ENCODE data around the gene CLSTN1. TPM values are rescaled to one million over a fixed set of nuclear protein-coding genes. Genes with fewer than 3 reads are reported as not detected.

CLSTN1 gene
- total and polyA plus RNA-seq, 2 of the 13 experiments (the other 11 are each of a cell fraction or from before 2014, with no cell fraction given): 19.7 to 29.8 TPM

DNA sequence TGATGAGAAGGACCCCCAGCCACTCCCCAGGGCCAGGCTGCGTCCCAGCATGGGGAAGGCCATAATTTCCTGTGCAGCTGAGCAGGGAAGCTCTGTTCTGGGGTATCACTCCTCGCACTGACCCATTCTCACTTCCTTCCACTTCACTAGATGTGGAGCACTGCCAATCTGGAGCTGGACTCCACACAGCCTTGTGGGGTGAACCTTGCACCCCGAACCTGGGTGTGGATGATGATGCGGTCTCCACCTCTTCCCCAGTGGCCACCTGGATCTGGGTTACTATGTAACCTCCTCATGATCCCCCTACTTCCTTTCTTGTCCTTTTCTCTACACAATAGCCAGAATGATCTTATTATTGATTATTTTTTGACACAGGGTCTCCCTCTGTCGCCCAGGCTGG lies 49.6 kb upstream of the CLSTN1 start (continued):
- no peak for TF ChIP-seq ZFAT (CRISPR knock-in tag; conservative IDR thresholded peaks at IDR 0.05)
- TF ChIP-seq, protein P1, sequence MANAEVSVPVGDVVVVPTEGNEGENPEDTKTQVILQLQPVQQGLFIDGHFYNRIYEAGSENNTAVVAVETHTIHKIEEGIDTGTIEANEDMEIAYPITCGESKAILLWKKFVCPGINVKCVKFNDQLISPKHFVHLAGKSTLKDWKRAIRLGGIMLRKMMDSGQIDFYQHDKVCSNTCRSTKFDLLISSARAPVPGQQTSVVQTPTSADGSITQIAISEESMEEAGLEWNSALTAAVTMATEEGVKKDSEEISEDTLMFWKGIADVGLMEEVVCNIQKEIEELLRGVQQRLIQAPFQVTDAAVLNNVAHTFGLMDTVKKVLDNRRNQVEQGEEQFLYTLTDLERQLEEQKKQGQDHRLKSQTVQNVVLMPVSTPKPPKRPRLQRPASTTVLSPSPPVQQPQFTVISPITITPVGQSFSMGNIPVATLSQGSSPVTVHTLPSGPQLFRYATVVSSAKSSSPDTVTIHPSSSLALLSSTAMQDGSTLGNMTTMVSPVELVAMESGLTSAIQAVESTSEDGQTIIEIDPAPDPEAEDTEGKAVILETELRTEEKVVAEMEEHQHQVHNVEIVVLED (CRISPR knock-in tag; IDR thresholded peaks at IDR 0.05; ENCODE audit: borderline replicate concordance): no peak
- no peak for TF ChIP-seq ZNF605 (CRISPR knock-in tag; IDR thresholded peaks at IDR 0.05)
- no peak for TF ChIP-seq ZNF746 (CRISPR knock-in tag; IDR thresholded peaks at IDR 0.05)

- FAIRE-seq: no peak
- WGBS (ENCODE audit: low lambda C conversion rate): 78% methylated on average over 5 of the region's 11 CpGs
- H3K9me3 ChIP-seq (ENCODE audit: low read length): no peaks in the 10 kb centered on the region
- H3K9ac ChIP-seq (ENCODE audit: insufficient read depth, low read depth, low read length): no peak overlapping the region
- no peak overlapping the region for H3K4me3 ChIP-seq (replicated peaks in 1 of 3; ENCODE audit: insufficient read depth in 1 of 3, low read depth in 2 of 3, low read length in 3 of 3)
- intact Hi-C loops (cut with micrococcal nuclease; ENCODE audit: unreplicated experiment) (no loop called here), in situ Hi-C loops (cut with HindIII; ENCODE audit: extremely low pct_ligation_motif_present, low pct_unique_long_range_greater_than_20kb) (loop anchor here (5.0 to 10.0 kb wide), 2 partner anchors 70 to 162 kb away; partner anchors contain the start of genes LZIC, NMNAT1 and UBE4B)
- no peaks in the 10 kb centered on the region for H3K79me2 ChIP-seq (ENCODE audit: insufficient read depth, low read length)
- H3K4me1 ChIP-seq (ENCODE audit: insufficient read depth, low read length): peaks cover 57% of the 10 kb centered on the region
- no peak overlapping the region for H2AFZ ChIP-seq (ENCODE audit: low read length)
- BruUV-seq (replicated peaks): no TSS peak
- H3K4me2 ChIP-seq (ENCODE audit: low read depth, low read length): no peak overlapping the region
- H3K27me3 ChIP-seq (ENCODE audit: control insufficient read depth in 1 of 2, insufficient read depth in 2 of 2, low read length in 2 of 2): no peaks in the 10 kb centered on the region
- no peak overlapping the region for H3K27ac ChIP-seq (ENCODE audit: extremely low read length, insufficient read depth, low read length)
- no peak for ATAC-seq
- H3K36me3 ChIP-seq (replicated peaks in 1 of 2; ENCODE audit: control insufficient read depth in 1 of 2, insufficient read depth in 2 of 2, low read length in 2 of 2): peaks cover 11 to 16% of the 10 kb centered on the region in 2 experiments; a peak in 3 of 5 replicates
- ChIA-PET CTCF (ENCODE audit: low intra/inter-chr PET ratio, low total read pairs) (no interaction called here), POLR2A (interaction anchor here (1.3 to 1.9 kb wide), 2 partner anchors 42 to 71 kb away, joined by 3 to 7 read pairs; partner anchors contain the start of genes LZIC and NMNAT1)
- H4K20me1 ChIP-seq (ENCODE audit: insufficient read depth, low read length): no peaks in the 10 kb centered on the region
- no peak for DNase-seq (ENCODE audit: low spot score)
- TF ChIP-seq BCLAF1 (IDR thresholded peaks at IDR 0.05): no peak
- TF ChIP-seq, protein P2, sequence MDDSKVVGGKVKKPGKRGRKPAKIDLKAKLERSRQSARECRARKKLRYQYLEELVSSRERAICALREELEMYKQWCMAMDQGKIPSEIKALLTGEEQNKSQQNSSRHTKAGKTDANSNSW (CRISPR knock-in tag; IDR thresholded peaks at IDR 0.05; ENCODE audit: borderline replicate concordance): no peak
- no peak for TF ChIP-seq ZBTB37 (CRISPR knock-in tag; IDR thresholded peaks at IDR 0.05)
- TF ChIP-seq SNAPC5 (CRISPR knock-in tag; IDR thresholded peaks at IDR 0.05; ENCODE audit: borderline replicate concordance): no peak
- no peak for TF ChIP-seq HDAC1 (CRISPR knock-in tag; IDR thresholded peaks at IDR 0.05)
- TF ChIP-seq PHF21A (CRISPR knock-in tag; IDR thresholded peaks at IDR 0.05): no peak
- no peak for TF ChIP-seq ZNF225 (CRISPR knock-in tag; IDR thresholded peaks at IDR 0.05)
- TF ChIP-seq ZKSCAN8 (CRISPR knock-in tag; IDR thresholded peaks at IDR 0.05; ENCODE audit: borderline replicate concordance): no peak
- TF ChIP-seq DMAP1 (CRISPR knock-in tag; IDR thresholded peaks at IDR 0.05): no peak
- no peak for TF ChIP-seq KDM6A (CRISPR knock-in tag; IDR thresholded peaks at IDR 0.05; ENCODE audit: low read depth)
Observed at GRCh38 chr1:9872430-9873165, 48.8 kb upstream of the CLSTN1 start.

Data from HepG2 (cell line).